IMR-90 (cell line): ENCODE measurements around the gene CDK8. TPM values are rescaled to one million over a fixed set of nuclear protein-coding genes. Genes with fewer than 3 reads are reported as not detected.

Experiments
- ATAC-seq: fragments of 200-7000 bp; cut with Tn5 transposase; 2 replicates; pipeline ENCODE4 v1.9.1; 2020; ENCODE audit warnings: low read depth, mild to moderate bottlenecking, moderate library complexity
- BruUV-seq: library from RNA; stranded (reverse); fragments of 400-500 nt; replicated peaks from 2 replicates; lab custom pipeline; 2021; lab: Mats Ljungman, UMichigan
- CTCF ChIA-PET: fragments of 300-600 bp; formaldehyde crosslinking; extraction: SDS; loops from one replicate; lab custom pipeline; 2021; ENCODE audit warnings: antibody characterized with exemption; lab: Yijun Ruan, JAX
- POLR2A ChIA-PET: fragments of 300-600 bp; sonication (Branson Sonifier 250); formaldehyde crosslinking; loops from one replicate; lab custom pipeline; 2022; ENCODE audit warnings: antibody characterized with exemption; ENCODE audit not compliant: unreplicated experiment; lab: Charles Lee
- DNase-seq: peaks from one replicate; pipeline ENCODE4 v3.0.0; 2013
- H2AFZ ChIP-seq: replicated peaks from 2 replicates; pipeline ENCODE3; 2013; ENCODE audit warnings: low read length, mild to moderate bottlenecking; ENCODE audit not compliant: poor library complexity
- H2AK5ac ChIP-seq: 2 replicates; pipeline ENCODE4 v1.6.1; 2013; ENCODE audit warnings: low read depth, low read length, inconsistent platforms
- H2AK9ac ChIP-seq: replicated peaks from 2 replicates; pipeline ENCODE3; 2013; ENCODE audit warnings: mild to moderate bottlenecking, low read depth, low read length, moderate library complexity; ENCODE audit not compliant: poor library complexity
- H2BK120ac ChIP-seq: 2 replicates; pipeline ENCODE4 v1.6.1; 2013; ENCODE audit warnings: low read depth, low read length, inconsistent platforms
- H2BK15ac ChIP-seq: 3 replicates; pipeline ENCODE4 v1.6.1; 2013; ENCODE audit warnings: low read depth, low read length, inconsistent platforms
- H2BK20ac ChIP-seq: 2 replicates; pipeline ENCODE4 v1.6.1; 2013; ENCODE audit warnings: low read depth, mild to moderate bottlenecking, inconsistent platforms, low read length, moderate library complexity
- H2BK5ac ChIP-seq: 2 replicates; pipeline ENCODE4 v1.6.1; 2013; ENCODE audit warnings: mild to moderate bottlenecking, low read depth, low read length, inconsistent platforms; ENCODE audit not compliant: poor library complexity, severe bottlenecking
- H3K14ac ChIP-seq: replicated peaks from 2 replicates; pipeline ENCODE4 v1.6.1; 2013; ENCODE audit warnings: low read depth, low read length, inconsistent platforms
- H3K18ac ChIP-seq: 2 replicates; pipeline ENCODE4 v1.6.1; 2013; ENCODE audit warnings: low read depth, low read length, control low read depth
- H3K23ac ChIP-seq: 2 replicates; pipeline ENCODE4 v1.6.1; 2013; ENCODE audit warnings: low read depth, low read length, inconsistent platforms
- H3K27ac ChIP-seq: 2 replicates; pipeline ENCODE4 v1.5.1; 2013; ENCODE audit warnings: mild to moderate bottlenecking, control low read depth, low read length; ENCODE audit not compliant: insufficient read depth
- H3K27me3 ChIP-seq: 2 replicates; pipeline ENCODE4 v1.6.1; 2013; ENCODE audit warnings: low read length; ENCODE audit not compliant: control insufficient read depth, insufficient read depth
- H3K36me3 ChIP-seq: 2 replicates; pipeline ENCODE4 v1.6.1; 2013; ENCODE audit warnings: low read length, mixed read lengths; ENCODE audit not compliant: control insufficient read depth, insufficient read depth
- H3K4ac ChIP-seq: 2 replicates; pipeline ENCODE4 v1.6.1; 2013; ENCODE audit warnings: low read depth, low read length, inconsistent platforms
- H3K4me1 ChIP-seq: 2 replicates; pipeline ENCODE4 v1.6.1; 2013; ENCODE audit warnings: low read length, mixed read lengths; ENCODE audit not compliant: control insufficient read depth, insufficient read depth
- H3K4me2 ChIP-seq: 2 replicates; pipeline ENCODE4 v1.6.1; 2013; ENCODE audit warnings: low read depth, mild to moderate bottlenecking, control low read depth, low read length, moderate library complexity
- H3K4me3 ChIP-seq: 2 replicates; pipeline ENCODE4 v1.5.1; 2013; ENCODE audit warnings: low read depth, mild to moderate bottlenecking, control low read depth, low read length, moderate library complexity; ENCODE audit not compliant: insufficient read depth
- H3K56ac ChIP-seq: 2 replicates; pipeline ENCODE4 v1.6.1; 2013; ENCODE audit warnings: low read length, inconsistent platforms; ENCODE audit not compliant: insufficient read depth; ENCODE audit errors: extremely low read depth
- H3K79me1 ChIP-seq, 2 experiments: 2 replicates each; pipeline ENCODE4 v1.6.1; 2013; ENCODE audit warnings: low read length in 2 of 2, inconsistent platforms in 1 of 2, low read depth in 1 of 2
- H3K9ac ChIP-seq: 2 replicates; pipeline ENCODE4 v1.6.1; 2013; ENCODE audit warnings: low read depth, low read length, control low read depth
- H3K9me1 ChIP-seq: 2 replicates; pipeline ENCODE4 v1.6.1; 2013; ENCODE audit warnings: low read length, inconsistent platforms; ENCODE audit not compliant: insufficient read depth
- H3K9me3 ChIP-seq: 2 replicates; pipeline ENCODE4 v1.6.1; 2013; ENCODE audit warnings: low read length; ENCODE audit not compliant: control insufficient read depth, insufficient read depth
- H4K20me1 ChIP-seq: 2 replicates; pipeline ENCODE4 v1.6.1; 2013; ENCODE audit warnings: low read length, inconsistent platforms; ENCODE audit not compliant: insufficient read depth
- H4K5ac ChIP-seq: 2 replicates; pipeline ENCODE4 v1.6.1; 2013; ENCODE audit warnings: mild to moderate bottlenecking, low read depth, low read length, control low read depth
- H4K8ac ChIP-seq, 2 experiments: 2 replicates each; pipeline ENCODE4 v1.6.1; 2013; ENCODE audit warnings: low read depth in 2 of 2, low read length in 2 of 2, control low read depth in 1 of 2, inconsistent platforms in 1 of 2
- H4K91ac ChIP-seq: 2 replicates; pipeline ENCODE4 v1.6.1; 2013; ENCODE audit warnings: low read depth, low read length, inconsistent platforms; ENCODE audit not compliant: insufficient read depth
- BHLHE40 ChIP-seq: fragments of 150-350 bp; IDR thresholded peaks from 2 replicates; pipeline ENCODE4 v1.6.1; 2016; ENCODE audit warnings: mild to moderate bottlenecking, low read depth, low read length
- CEBPB ChIP-seq: IDR thresholded peaks from 2 replicates; pipeline ENCODE4 v1.6.1; 2012; ENCODE audit warnings: low read depth, low read length, improper control_type of control experiment
- CHD1 ChIP-seq: IDR thresholded peaks from 2 replicates; pipeline ENCODE4 v1.6.1; 2012; ENCODE audit warnings: low read depth, low read length, improper control_type of control experiment
- CTCF ChIP-seq: conservative IDR thresholded peaks from 2 replicates; pipeline ENCODE4 v1.5.1; 2012; ENCODE audit warnings: mild to moderate bottlenecking, low read depth, low read length, improper control_type of control experiment
- MAFK ChIP-seq: IDR thresholded peaks from 2 replicates; pipeline ENCODE4 v1.6.1; 2012; ENCODE audit warnings: low read depth, low read length, improper control_type of control experiment
- MAZ ChIP-seq: IDR thresholded peaks from 2 replicates; pipeline ENCODE4 v1.6.1; 2012; ENCODE audit warnings: low read depth, mild to moderate bottlenecking, low read length, improper control_type of control experiment, moderate library complexity, borderline replicate concordance
- NFE2L2 ChIP-seq: fragments of 150-350 bp; IDR thresholded peaks from 2 replicates; pipeline ENCODE4 v1.6.1; 2016; ENCODE audit warnings: low read depth, mild to moderate bottlenecking, low read length
- RAD21 ChIP-seq: IDR thresholded peaks from 2 replicates; pipeline ENCODE4 v1.6.1; 2012; ENCODE audit warnings: low read length, improper control_type of control experiment
- RCOR1 ChIP-seq: IDR thresholded peaks from 2 replicates; pipeline ENCODE4 v1.6.1; 2012; ENCODE audit warnings: mild to moderate bottlenecking, low read length, improper control_type of control experiment; ENCODE audit not compliant: insufficient replicate concordance
- RFX5 ChIP-seq: IDR thresholded peaks from 2 replicates; pipeline ENCODE4 v1.8.0; 2012; ENCODE audit warnings: low read depth, mild to moderate bottlenecking, low read length, moderate library complexity
- SMC3 ChIP-seq: fragments of 150-350 bp; IDR thresholded peaks from 2 replicates; pipeline ENCODE4 v1.6.1; 2016; ENCODE audit warnings: low read depth, mild to moderate bottlenecking, antibody characterized with exemption, low read length, moderate library complexity
- WGBS, 2 experiments: methylation state at CpG; one replicate each; pipeline versions ENCODE4 v1.1.5 to v1.1.7; 2013; ENCODE audit warnings: missing lambda C conversion rate in 2 of 2; ENCODE audit not compliant: insufficient read length in 1 of 2; ENCODE audit errors: extremely low coverage in 2 of 2; 5-methylcytosine and 5-hydroxymethylcytosine counted together
- dilution Hi-C: fragments of 300-500 bp; cut with HindIII; formaldehyde crosslinking; loops from one replicate; pipeline ENCODE4 v1.14.3; 2018; ENCODE audit warnings: low sequenced_read_pairs; ENCODE audit not compliant: unreplicated experiment
- in situ Hi-C: fragments of 300-500 bp; cut with MboI; formaldehyde crosslinking; loops from 3 replicates; pipeline ENCODE4 v1.14.3; 2019; ENCODE audit warnings: low sequenced_read_pairs, inconsistent platforms, mixed read lengths
- intact Hi-C: fragments of 100-400 bp; cut with micrococcal nuclease; formaldehyde crosslinking; loops from 2 replicates; pipeline ENCODE4 v1.10.0; 2022
- polyA plus RNA-seq, 3 experiments: library from polyadenylated mRNA; depleted of rRNA; stranded (reverse); fragments of >200 nt; gene quantifications; 2 replicates each; pipeline ENCODE4 v1.2.3, GENCODE V29; 2012; ENCODE audit warnings: low replicate concordance in 1 of 3
- total RNA-seq: library from RNA; depleted of rRNA; stranded (reverse); fragments of >200 nt; gene quantifications from 2 replicates; pipeline ENCODE4 v1.2.3, GENCODE V29; 2012
- TF ChIP-seq, protein P1 (sequence below): fragments of 150-350 bp; IDR thresholded peaks from 2 replicates; pipeline ENCODE4 v1.6.1; 2016; ENCODE audit warnings: low read depth, mild to moderate bottlenecking, low read length, moderate library complexity, borderline replicate concordance

CDK8 gene
- total and polyA plus RNA-seq, 2 of the 4 experiments (the other 2 are of a cell fraction) = 15.4 to 19.0 TPM

- no peaks in the 10 kb centered on the region for H3K27me3 ChIP-seq
- no peak overlapping the region for H3K9ac ChIP-seq
- H3K56ac ChIP-seq = no peak overlapping the region
- intact Hi-C loops (no loop called here), in situ Hi-C loops (no loop called here), dilution Hi-C loops (no loop called here)
- H2BK120ac ChIP-seq = no peak overlapping the region
- peak overlapping the region; percentile 27 for H3K4me2 ChIP-seq
- H4K91ac ChIP-seq = no peak overlapping the region
- H3K79me1 ChIP-seq = no peaks in the 10 kb centered on the region; a peak in 1 of 4 replicates
- no peaks in the 10 kb centered on the region; the same call in 1 of the 2 replicates for H3K4me1 ChIP-seq
- no TSS peak for BruUV-seq
- H3K4ac ChIP-seq = no peak overlapping the region
- H2BK20ac ChIP-seq = no peak overlapping the region
- H3K4me3 ChIP-seq = no peak overlapping the region
- TF ChIP-seq RAD21 (no peak), MAFK (no peak), CHD1 (no peak), NFE2L2 (no peak), CTCF (no peak), RFX5 (no peak), MAZ (no peak), BHLHE40 (no peak; the same call in 1 of the 2 replicates), RCOR1 (no peak), SMC3 (no peak), CEBPB (no peak)
- TF ChIP-seq, protein P1, sequence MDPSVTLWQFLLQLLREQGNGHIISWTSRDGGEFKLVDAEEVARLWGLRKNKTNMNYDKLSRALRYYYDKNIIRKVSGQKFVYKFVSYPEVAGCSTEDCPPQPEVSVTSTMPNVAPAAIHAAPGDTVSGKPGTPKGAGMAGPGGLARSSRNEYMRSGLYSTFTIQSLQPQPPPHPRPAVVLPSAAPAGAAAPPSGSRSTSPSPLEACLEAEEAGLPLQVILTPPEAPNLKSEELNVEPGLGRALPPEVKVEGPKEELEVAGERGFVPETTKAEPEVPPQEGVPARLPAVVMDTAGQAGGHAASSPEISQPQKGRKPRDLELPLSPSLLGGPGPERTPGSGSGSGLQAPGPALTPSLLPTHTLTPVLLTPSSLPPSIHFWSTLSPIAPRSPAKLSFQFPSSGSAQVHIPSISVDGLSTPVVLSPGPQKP = no peak
- POLR2A ChIA-PET = no interaction called here
- DNase-seq (peak; percentile 69), ATAC-seq (peak; percentile 95)
- H4K20me1 ChIP-seq = no peaks in the 10 kb centered on the region
- no peak overlapping the region for H2BK5ac ChIP-seq
- no peaks in the 10 kb centered on the region; the same call in 1 of the 2 replicates for H3K9me1 ChIP-seq
- H2AK5ac ChIP-seq = no peak overlapping the region
- no CpG with 5 or more reads among the region's 2 CpGs for WGBS, 2 experiments
- no peak overlapping the region for H3K14ac ChIP-seq
- H3K36me3 ChIP-seq = no peaks in the 10 kb centered on the region
- no peak overlapping the region for H2AFZ ChIP-seq
- no peak overlapping the region for H3K27ac ChIP-seq
- H4K5ac ChIP-seq = no peak overlapping the region
- no peak overlapping the region for H3K18ac ChIP-seq
- H3K9me3 ChIP-seq = no peaks in the 10 kb centered on the region
- H4K8ac ChIP-seq = no peak overlapping the region
- CTCF ChIA-PET = interaction anchor here (0.6 kb wide), 1 partner anchor 68 kb away, joined by 6 read pairs; no protein-coding TSS in a partner anchor
- no peak overlapping the region for H2BK15ac ChIP-seq
- H3K23ac ChIP-seq = no peak overlapping the region
- no peak overlapping the region for H2AK9ac ChIP-seq
Measured at GRCh38 chr13:26370553-26370952, 116.6 kb downstream of the CDK8 start.
